Measurements from ENCODE around the gene DAD1. TPM values are rescaled to one million over a fixed set of nuclear protein-coding genes. Genes with fewer than 3 reads are reported as not detected.
"Not testable (repeated sequence)": the region's sequence is repeated elsewhere in the genome, so short reads cannot be mapped to it uniquely, and the experiment has no call there.

Gene DAD1
- total RNA-seq, 2 donors from 2014 or later: 91.3 to 104 TPM

DNA sequence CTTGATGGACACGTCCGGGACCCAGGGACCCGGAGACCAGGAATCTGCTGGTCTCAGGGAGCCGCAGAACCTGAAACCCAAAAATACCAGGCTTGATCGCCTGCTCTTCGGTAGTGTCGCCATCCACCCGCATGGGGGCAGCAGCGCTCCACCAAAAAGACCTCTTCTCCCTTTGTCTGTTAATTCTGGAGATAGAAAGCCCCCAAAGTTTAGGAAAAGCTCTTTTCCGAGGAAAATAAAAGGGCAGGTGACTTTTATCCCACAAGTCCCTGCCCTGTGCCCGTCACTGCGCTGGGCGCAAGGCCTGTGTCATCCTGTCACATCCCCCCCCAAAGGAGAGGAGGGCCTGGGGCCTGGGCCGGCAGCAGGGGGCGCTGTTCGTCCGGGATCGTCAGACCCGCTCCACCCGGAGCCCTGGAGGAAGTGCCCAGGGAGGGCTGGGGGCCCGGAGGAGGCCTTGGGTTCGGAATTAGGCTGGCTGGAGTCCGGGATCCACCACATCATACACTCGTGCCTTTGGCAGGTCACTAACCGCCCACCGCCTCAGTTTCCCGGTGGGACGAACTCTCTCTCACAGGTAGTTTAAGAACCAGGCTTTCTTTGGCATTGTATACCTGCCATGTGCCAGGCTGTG, 31.9 kb downstream of the DAD1 start:
- DNase-seq (peak; percentile 78 to 88 (median 84)), ATAC-seq (peak; percentile 84)
- TF ChIP-seq POLR2A (IDR thresholded peaks at IDR 0.05): peak in 2 of 3 donors; percentile 12 to 19
- TF ChIP-seq, protein P1, sequence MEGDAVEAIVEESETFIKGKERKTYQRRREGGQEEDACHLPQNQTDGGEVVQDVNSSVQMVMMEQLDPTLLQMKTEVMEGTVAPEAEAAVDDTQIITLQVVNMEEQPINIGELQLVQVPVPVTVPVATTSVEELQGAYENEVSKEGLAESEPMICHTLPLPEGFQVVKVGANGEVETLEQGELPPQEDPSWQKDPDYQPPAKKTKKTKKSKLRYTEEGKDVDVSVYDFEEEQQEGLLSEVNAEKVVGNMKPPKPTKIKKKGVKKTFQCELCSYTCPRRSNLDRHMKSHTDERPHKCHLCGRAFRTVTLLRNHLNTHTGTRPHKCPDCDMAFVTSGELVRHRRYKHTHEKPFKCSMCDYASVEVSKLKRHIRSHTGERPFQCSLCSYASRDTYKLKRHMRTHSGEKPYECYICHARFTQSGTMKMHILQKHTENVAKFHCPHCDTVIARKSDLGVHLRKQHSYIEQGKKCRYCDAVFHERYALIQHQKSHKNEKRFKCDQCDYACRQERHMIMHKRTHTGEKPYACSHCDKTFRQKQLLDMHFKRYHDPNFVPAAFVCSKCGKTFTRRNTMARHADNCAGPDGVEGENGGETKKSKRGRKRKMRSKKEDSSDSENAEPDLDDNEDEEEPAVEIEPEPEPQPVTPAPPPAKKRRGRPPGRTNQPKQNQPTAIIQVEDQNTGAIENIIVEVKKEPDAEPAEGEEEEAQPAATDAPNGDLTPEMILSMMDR (IDR thresholded peaks at IDR 0.05): peak; percentile 96 to 100 (median 98)
- Histone ChIP-seq H3K27me3 (no peaks in the 10 kb centered on the region), H3K9me3 (no peaks in the 10 kb centered on the region), H3K4me3 (no peak overlapping the region), H3K27ac (peak overlapping the region; percentile 26 to 85 (median 74)), H3K36me3 (replicated peaks in 1 of 2; ENCODE audit: insufficient read depth in 1 of 2, low read depth in 2 of 2) (no peaks in the 10 kb centered on the region), H3K4me1 (peaks cover 56% of the 10 kb centered on the region)
- 0 to 6% methylated on average over 10 to 28 of the region's 28 CpGs for WGBS, 2 donors
- intact Hi-C loops (cut with DNase I): loop anchor here (10.0 kb wide), 1 partner anchor 298 kb away; no protein-coding TSS in a partner anchor

DNA sequence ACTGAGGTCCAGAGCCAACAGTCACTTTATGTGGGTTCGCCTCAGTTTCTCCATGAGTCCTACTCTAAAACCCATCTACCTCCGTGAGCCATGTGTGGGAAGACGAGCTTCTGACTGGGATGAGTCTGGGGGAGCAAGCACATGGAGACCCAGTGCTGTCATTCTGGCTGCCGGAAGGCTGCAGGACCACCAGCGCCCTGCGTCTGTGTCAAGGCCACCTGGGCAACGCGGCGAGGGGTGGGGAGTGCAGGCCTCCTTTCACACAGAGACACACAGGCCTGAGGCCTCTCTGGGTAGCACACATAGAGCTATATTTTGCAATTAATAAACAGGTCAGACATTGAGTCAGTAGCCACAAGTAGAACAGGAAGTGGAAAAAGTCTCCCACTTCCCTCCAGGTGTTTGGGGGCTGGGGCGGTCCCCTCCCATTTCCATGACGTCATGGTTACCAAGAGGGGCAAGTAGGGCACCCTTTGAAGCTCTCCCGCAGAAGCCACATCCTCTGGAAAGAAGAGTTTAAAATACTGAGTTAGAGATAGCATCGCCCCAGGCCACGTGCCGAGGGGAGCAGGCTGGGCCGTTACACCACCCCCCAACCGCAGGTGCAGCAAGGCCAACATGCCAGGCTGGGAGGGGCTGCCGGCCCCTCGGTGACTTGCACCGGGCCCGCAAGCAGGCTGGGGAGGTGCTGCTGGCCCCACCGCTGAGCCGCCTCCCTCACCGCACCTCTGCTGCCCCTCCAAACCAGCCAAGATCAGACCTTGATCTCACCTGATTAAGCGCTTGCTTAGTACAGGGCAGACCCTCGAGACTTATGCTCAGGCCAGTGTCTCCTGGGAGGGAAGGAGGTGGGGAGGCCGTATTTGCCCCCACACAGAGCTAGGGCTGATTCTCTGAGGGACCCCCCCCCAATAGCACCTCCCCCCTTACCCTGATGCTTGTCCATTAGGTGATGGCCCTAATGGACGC, 32.7 kb downstream of the DAD1 start:
- peaks cover 48% of the 10 kb centered on the region for H3K4me1 ChIP-seq
- ATAC-seq: no peak
- H3K36me3 ChIP-seq (replicated peaks in 1 of 2; ENCODE audit: insufficient read depth in 1 of 2, low read depth in 2 of 2): no peaks in the 10 kb centered on the region
- no peaks in the 10 kb centered on the region for H3K27me3 ChIP-seq
- TF ChIP-seq, protein P1 (IDR thresholded peaks at IDR 0.05): no peak
- TF ChIP-seq POLR2A (IDR thresholded peaks at IDR 0.05): no peak
- H3K9me3 ChIP-seq: no peaks in the 10 kb centered on the region
- intact Hi-C loops (cut with DNase I): loop anchor here (10.0 kb wide), 1 partner anchor 298 kb away; no protein-coding TSS in a partner anchor
- WGBS, 2 donors: 42 to 45% methylated on average over 13 to 27 of the region's 28 CpGs
- no peak overlapping the region for H3K4me3 ChIP-seq
- peak in 3 of 4 donors; percentile 25 to 61 (median 36) for DNase-seq
- H3K27ac ChIP-seq: peak overlapping the region in 1 of 4 donors; percentile 66

- intact Hi-C loops (cut with DNase I): loop anchor here (10.0 kb wide), 1 partner anchor 299 kb away; no protein-coding TSS in a partner anchor
- Histone ChIP-seq H3K27ac (no peak overlapping the region), H3K9me3 (no peaks in the 10 kb centered on the region), H3K4me1 (peaks cover 41% of the 10 kb centered on the region), H3K27me3 (no peaks in the 10 kb centered on the region), H3K4me3 (no peak overlapping the region), H3K36me3 (replicated peaks in 1 of 2; ENCODE audit: insufficient read depth in 1 of 2, low read depth in 2 of 2) (no peaks in the 10 kb centered on the region)
- ATAC-seq: no peak
- no peak for DNase-seq
- TF ChIP-seq, protein P1 (IDR thresholded peaks at IDR 0.05): no peak
- no peak for TF ChIP-seq POLR2A (IDR thresholded peaks at IDR 0.05)
- WGBS, 2 donors: 69 to 73% methylated on average over 4 of the region's 4 CpGs
Observed at GRCh38 chr14:22555384-22556011, 33.5 kb downstream of the DAD1 start.

GRCh38 chr14:22554498-22555383, 34.3 kb downstream of the DAD1 start:
- DNase-seq (no peak), ATAC-seq (no peak)
- TF ChIP-seq POLR2A (IDR thresholded peaks at IDR 0.05): no peak
- TF ChIP-seq, protein P1 (IDR thresholded peaks at IDR 0.05): no peak
- no peak overlapping the region for H3K4me3 ChIP-seq
- no peaks in the 10 kb centered on the region for H3K9me3 ChIP-seq
- H3K27ac ChIP-seq: no peak overlapping the region
- H3K27me3 ChIP-seq: no peaks in the 10 kb centered on the region
- intact Hi-C loops (cut with DNase I): loop anchor here (10.0 kb wide), 1 partner anchor 300 kb away; no protein-coding TSS in a partner anchor
- no peaks in the 10 kb centered on the region for H3K36me3 ChIP-seq (replicated peaks in 1 of 2; ENCODE audit: insufficient read depth in 1 of 2, low read depth in 2 of 2)
- peaks cover 33% of the 10 kb centered on the region for H3K4me1 ChIP-seq
- 72 to 82% methylated on average over 3 to 15 of the region's 15 CpGs for WGBS, 2 donors

- H3K36me3 ChIP-seq (replicated peaks in 1 of 2; ENCODE audit: insufficient read depth in 1 of 2, low read depth in 2 of 2); H3K27me3 ChIP-seq; H3K27ac ChIP-seq; ATAC-seq; DNase-seq; H3K4me3 ChIP-seq; H3K9me3 ChIP-seq: not testable (repeated sequence)
- intact Hi-C loops (cut with DNase I): loop anchor here (10.0 kb wide), 1 partner anchor 301 kb away; no protein-coding TSS in a partner anchor
- 73 to 86% methylated on average over 1 to 5 of the region's 14 CpGs for WGBS, 2 donors
- peaks cover 26% of the 10 kb centered on the region for H3K4me1 ChIP-seq
Observed at GRCh38 chr14:22553861-22554497, 35.0 kb downstream of the DAD1 start.
